H1 (cell line): ENCODE results near the gene ARHGEF39. TPM values are rescaled to one million over a fixed set of nuclear protein-coding genes. Genes with fewer than 3 reads are reported as not detected.

Source experiments
- CHD7 ChIP-seq: fragments of 300-600 bp; sonication (generic); IDR thresholded peaks from 2 replicates; pipeline ENCODE4 v1.7.1; 2012; ENCODE audit warnings: low read length, moderate library complexity, mild to moderate bottlenecking, inconsistent platforms; ENCODE audit not compliant: insufficient replicate concordance
- GABPA ChIP-seq: IDR thresholded peaks from 2 replicates; pipeline ENCODE4 v1.6.1; 2011; ENCODE audit warnings: mild to moderate bottlenecking, low read length, moderate library complexity, borderline replicate concordance; ENCODE audit not compliant: insufficient read depth
- polyA plus RNA-seq, 7 experiments: library from polyadenylated mRNA; depleted of rRNA in 3 of 7; stranded (reverse) in 5 of 7; unstranded in 2 of 7; fragments of >200 nt in 5 of 7; fragments of 200-250 nt in 2 of 7; gene quantifications; 1 replicate in 5 of 7; 2 replicates in 1 of 7; 4 replicates in 1 of 7; pipeline versions ENCODE4 v1.2.1 to v1.2.3, GENCODE V29; 2011 to 2013; ENCODE audit warnings: missing spikeins in 2 of 7, mixed read lengths in 2 of 7
- total RNA-seq: library from RNA; stranded (reverse); fragmentation: NEBNext Ultra II Directional; extraction: Animal tissue kit (Norgen Biotek cat#: 25700); gene quantifications from 2 replicates; pipeline ENCODE4 v1.2.1, GENCODE V29; 2021

Gene ARHGEF39
- total and polyA plus RNA-seq, 2 of the 8 experiments (the other 6 are each of a cell fraction or from before 2014, with no cell fraction given) = 18.6 to 18.7 TPM

GRCh38 chr9:35662437-35662836 lies 2.6 kb downstream of the ARHGEF39 start (continued):
- TF ChIP-seq CHD7 = no peak
- no peak for TF ChIP-seq GABPA
